K562 (cell line): ENCODE data around the gene OR2T10. TPM values are rescaled to one million over a fixed set of nuclear protein-coding genes. Genes with fewer than 3 reads are reported as not detected.

Experiments used
- ATAC-seq: fragments of 200-7000 bp; cut with Tn5 transposase; 3 replicates; pipeline ENCODE4 v1.9.1; 2020; ENCODE audit warnings: moderate library complexity
- BruUV-seq: library from RNA; stranded (reverse); fragments of 400-500 nt; replicated peaks from 2 replicates; lab custom pipeline; 2021; lab: Mats Ljungman, UMichigan
- CTCF ChIA-PET: fragments of 300-600 bp; formaldehyde crosslinking; extraction: SDS; loops from one replicate; lab custom pipeline; 2021; ENCODE audit warnings: low intra/inter-chr PET ratio; lab: Yijun Ruan, JAX
- POLR2A ChIA-PET: fragments of 300-600, 350-650 bp; sonication (Branson Sonifier 250); formaldehyde crosslinking; extraction: SDS; loops from one replicate; lab custom pipeline; 2021; ENCODE audit warnings: antibody characterized with exemption, inconsistent platforms; lab: Yijun Ruan, JAX
- DNase-seq, 4 experiments: peaks; one replicate each; pipeline versions ENCODE4 v3.0.0 to v3.0.0-alpha.2; 2011 to 2018; ENCODE audit warnings: low spot score in 3 of 4, mixed read lengths in 3 of 4; ENCODE audit errors: extremely low read depth in 1 of 4
- FAIRE-seq: peaks from 2 replicates; lab custom pipeline; 2011; peaks lifted over from hg19 to GRCh38; lab: Jason Lieb, UNC
- H2AFZ ChIP-seq: 2 replicates; pipeline ENCODE4 v1.6.0; 2011; ENCODE audit warnings: low read depth, low read length, control low read depth, inconsistent platforms
- H3K27ac ChIP-seq: fragments of 200-600 bp; 3 replicates; pipeline ENCODE4 v1.8.0; 2011; ENCODE audit warnings: low read depth, mild to moderate bottlenecking, control low read depth, inconsistent platforms, low read length, moderate library complexity, mixed read lengths; ENCODE audit errors: extremely low read depth
- H3K27me3 ChIP-seq, 2 experiments: fragments of 300-600 bp in 1 of 2; 2 replicates in 1 of 2; 3 replicates in 1 of 2; pipeline versions ENCODE4 v1.6.0 to v1.8.0; 2011; ENCODE audit warnings: inconsistent platforms in 2 of 2, low read length in 2 of 2, mild to moderate bottlenecking in 1 of 2, mixed read lengths in 1 of 2, moderate library complexity in 1 of 2; ENCODE audit not compliant: control insufficient read depth in 2 of 2, insufficient read depth in 2 of 2
- H3K36me3 ChIP-seq: fragments of 300-600 bp; 3 replicates; pipeline ENCODE4 v1.8.0; 2011; ENCODE audit warnings: mild to moderate bottlenecking, low read length, inconsistent platforms; ENCODE audit not compliant: control insufficient read depth, insufficient read depth
- H3K4me1 ChIP-seq, 2 experiments: fragments of 200-600 bp in 1 of 2; replicated peaks in 1 of 2; 2 replicates in 1 of 2; 3 replicates in 1 of 2; pipeline versions ENCODE4 v1.5.1 to v1.8.0; 2011; ENCODE audit warnings: inconsistent platforms in 2 of 2, low read length in 2 of 2, mild to moderate bottlenecking in 1 of 2, mixed read lengths in 1 of 2, moderate library complexity in 1 of 2; ENCODE audit not compliant: control insufficient read depth in 2 of 2, insufficient read depth in 2 of 2
- H3K4me2 ChIP-seq: 2 replicates; pipeline ENCODE4 v1.6.1; 2011; ENCODE audit warnings: low read length, control low read depth, inconsistent platforms, mixed read lengths; ENCODE audit not compliant: insufficient read depth
- H3K4me3 ChIP-seq: fragments of 200-600 bp; sonication (generic), shearing (Covaris generic); 2 replicates; pipeline ENCODE4 v1.5.1; 2016; ENCODE audit warnings: control low read depth, inconsistent platforms
- H3K79me2 ChIP-seq: fragments of 200-600 bp; 3 replicates; pipeline ENCODE4 v1.8.0; 2011; ENCODE audit warnings: low read length, inconsistent platforms; ENCODE audit not compliant: control insufficient read depth, insufficient read depth
- H3K9ac ChIP-seq, 2 experiments: 2 replicates each; pipeline versions ENCODE4 v1.6.0 to v1.6.1; 2011; ENCODE audit warnings: low read depth in 2 of 2, low read length in 2 of 2, control low read depth in 1 of 2, inconsistent platforms in 1 of 2, mild to moderate bottlenecking in 1 of 2, mixed read lengths in 1 of 2; ENCODE audit not compliant: insufficient read depth in 1 of 2
- H3K9me1 ChIP-seq: one replicate; pipeline ENCODE4 v1.6.0; 2011; ENCODE audit warnings: inconsistent platforms, mild to moderate bottlenecking, low read length, moderate library complexity; ENCODE audit not compliant: control insufficient read depth, insufficient read depth
- H3K9me3 ChIP-seq: replicated peaks from 2 replicates; pipeline ENCODE4 v1.5.1; 2011; ENCODE audit warnings: low read depth, low read length, inconsistent platforms; ENCODE audit not compliant: control insufficient read depth, insufficient read depth
- H4K20me1 ChIP-seq: replicated peaks from 2 replicates; pipeline ENCODE4 v1.6.1; 2011; ENCODE audit warnings: low read length, inconsistent platforms, mixed read lengths; ENCODE audit not compliant: control insufficient read depth, insufficient read depth
- BACH1 ChIP-seq: fragments of 200-800 bp; sonication (Bioruptor generic); IDR thresholded peaks from 2 replicates; pipeline ENCODE4 v1.6.1; 2016; ENCODE audit warnings: missing genetic modification characterization, missing compliant biosample characterization
- ELF1 ChIP-seq: fragments of 200-800 bp; sonication (Bioruptor generic); IDR thresholded peaks from 2 replicates; pipeline ENCODE4 v1.6.1; 2016; ENCODE audit warnings: missing genetic modification characterization, missing compliant biosample characterization
- GABPA ChIP-seq: fragments of 200-800 bp; sonication (Bioruptor generic); conservative IDR thresholded peaks from 2 replicates; pipeline ENCODE4 v1.6.1; 2016; ENCODE audit warnings: low read depth, missing genetic modification characterization, missing compliant biosample characterization
- MAFG ChIP-seq: fragments of 450-650 bp; conservative IDR thresholded peaks from 2 replicates; pipeline ENCODE4 v1.6.1; 2016; ENCODE audit warnings: missing genetic modification characterization, missing compliant biosample characterization
- NFE2 ChIP-seq: IDR thresholded peaks from 2 replicates; pipeline ENCODE4 v1.6.1; 2014; ENCODE audit warnings: antibody characterized with exemption, low read depth
- NR2C1 ChIP-seq, 2 experiments: fragments of 450-650 bp; IDR thresholded peaks; 2 replicates each; pipeline ENCODE4 v1.6.1; 2017; ENCODE audit warnings: mild to moderate bottlenecking in 2 of 2, antibody characterized with exemption in 1 of 2, inconsistent platforms in 1 of 2, missing compliant biosample characterization in 1 of 2, missing genetic modification characterization in 1 of 2
- NR2C2 ChIP-seq, 2 experiments: fragments of 200-800 bp in 1 of 2; sonication (Bioruptor generic) in 1 of 2; sonication (generic) in 1 of 2; formaldehyde crosslinking in 1 of 2; IDR thresholded peaks; 2 replicates each; pipeline versions ENCODE4 v1.6.1 to v1.8.0; 2016 to 2022; ENCODE audit warnings: mild to moderate bottlenecking in 1 of 2, missing compliant biosample characterization in 1 of 2, missing genetic modification characterization in 1 of 2, missing genetic modification reagents in 1 of 2
- TSC22D4 ChIP-seq: fragments of 450-650 bp; IDR thresholded peaks from 2 replicates; pipeline ENCODE4 v1.6.1; 2016; ENCODE audit warnings: missing genetic modification characterization, missing biosample characterization, control low read depth
- ZFP36 ChIP-seq: fragments of 150-350 bp; IDR thresholded peaks from 2 replicates; pipeline ENCODE4 v1.6.1; 2018; ENCODE audit warnings: low read length, low read depth; ENCODE audit not compliant: partially characterized antibody
- ZNF766 ChIP-seq: fragments of 200-800 bp; sonication (Bioruptor generic); conservative IDR thresholded peaks from 2 replicates; pipeline ENCODE4 v1.6.1; 2016; ENCODE audit warnings: missing genetic modification characterization, missing compliant biosample characterization
- WGBS: fragments of 100-300 bp; shearing (Covaris generic); methylation state at CpG from one replicate; pipeline ENCODE4 v1.1.6; 2016; ENCODE audit warnings: low coverage, mixed read lengths; ENCODE audit not compliant: insufficient coverage; ENCODE audit errors: missing lambda C conversion rate; 5-methylcytosine and 5-hydroxymethylcytosine counted together
- in situ Hi-C: fragments of 300-500 bp; cut with MboI; formaldehyde crosslinking; loops from 4 replicates; pipeline ENCODE4 v1.15.0; 2018; ENCODE audit warnings: inconsistent platforms, mixed read lengths
- intact Hi-C: fragments of 100-400 bp; cut with micrococcal nuclease; formaldehyde crosslinking; loops from 2 replicates; pipeline ENCODE4 v1.14.2; 2022
- polyA plus RNA-seq, 8 experiments: library from polyadenylated mRNA; depleted of rRNA in 4 of 8; stranded (reverse) in 5 of 8; unstranded in 3 of 8; fragments of >200 nt; fragmentation: Nextera tagmentation in 2 of 8; fragmentation: Illumina TruSeq in 1 of 8; extraction: Ambion mirVana in 2 of 8; extraction: Trizol in 1 of 8; gene quantifications; 2 replicates each; pipeline versions ENCODE4 v1.2.1 to v1.2.3, GENCODE V29; 2011 to 2014; ENCODE audit warnings: inconsistent platforms in 1 of 8, missing spikeins in 1 of 8
- total RNA-seq, 7 experiments: library from RNA; depleted of rRNA in 6 of 7; stranded (reverse); fragments of >200 nt in 6 of 7; fragmentation: Illumina TruSeq in 2 of 7; extraction: Trizol in 2 of 7; gene quantifications; 2 replicates each; pipeline versions ENCODE4 v1.2.1 to v1.2.3, GENCODE V29; 2011 to 2021; ENCODE audit warnings: low replicate concordance in 1 of 7
- TF ChIP-seq, protein P1 (sequence below), 2 experiments: fragments of 450-650 bp; IDR thresholded peaks; 2 replicates each; pipeline ENCODE4 v1.6.1; 2018; ENCODE audit warnings: mild to moderate bottlenecking in 2 of 2, low read depth in 1 of 2; ENCODE audit not compliant: partially characterized antibody in 2 of 2

OR2T10 gene
- total and polyA plus RNA-seq, 9 of the 15 experiments (the other 6 are each of a cell fraction or from before 2014, with no cell fraction given) = not detected

DNA sequence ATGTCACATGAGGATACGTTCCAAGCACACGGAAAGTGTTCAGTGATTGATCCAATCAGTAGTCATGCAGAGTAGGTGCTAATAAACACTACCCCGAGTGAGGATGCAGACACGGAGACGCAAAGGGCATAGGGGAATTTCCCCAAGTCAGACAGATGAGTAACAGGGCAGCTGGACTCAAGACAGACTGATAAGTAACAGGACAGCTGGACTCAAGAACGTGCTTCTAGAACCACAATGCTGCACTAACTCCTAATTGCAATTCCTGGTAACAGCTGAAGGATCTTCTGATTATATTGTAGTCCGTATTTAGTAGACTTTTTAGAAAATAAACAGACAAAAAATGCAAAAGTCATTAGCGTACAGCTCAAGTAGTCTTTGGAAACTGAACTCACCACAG is 1.9 kb upstream of the OR2T10 start:
- CTCF ChIA-PET = no interaction called here
- intact Hi-C loops = no loop called here
- Histone ChIP-seq H3K9ac (no peak overlapping the region), H3K27ac (no peak overlapping the region), H3K4me1 (no peaks in the 10 kb centered on the region; a peak in 1 of 5 replicates), H3K36me3 (no peaks in the 10 kb centered on the region)
- DNase-seq = peak in 1 of 4 experiments; percentile 1
- TF ChIP-seq TSC22D4 (tag) = no peak
- TF ChIP-seq, all 486 proteins: peak for 0
- Histone ChIP-seq H3K4me2 (no peak overlapping the region), H3K9me3 (no peaks in the 10 kb centered on the region), H4K20me1 (no peaks in the 10 kb centered on the region), H3K9me1 (no peaks in the 10 kb centered on the region), H3K4me3 (no peak overlapping the region), H2AFZ (0 out of 2 replicates have a peak overlapping the region, but pooled peaks have one; percentile 45), H3K27me3 (no peaks in the 10 kb centered on the region), H3K79me2 (no peaks in the 10 kb centered on the region)
- no peak for ATAC-seq
- 7% methylated on average over 2 of the region's 8 CpGs for WGBS
- FAIRE-seq = no peak
- in situ Hi-C loops = no loop called here
- POLR2A ChIA-PET = no interaction called here
- no TSS peak for BruUV-seq

DNA sequence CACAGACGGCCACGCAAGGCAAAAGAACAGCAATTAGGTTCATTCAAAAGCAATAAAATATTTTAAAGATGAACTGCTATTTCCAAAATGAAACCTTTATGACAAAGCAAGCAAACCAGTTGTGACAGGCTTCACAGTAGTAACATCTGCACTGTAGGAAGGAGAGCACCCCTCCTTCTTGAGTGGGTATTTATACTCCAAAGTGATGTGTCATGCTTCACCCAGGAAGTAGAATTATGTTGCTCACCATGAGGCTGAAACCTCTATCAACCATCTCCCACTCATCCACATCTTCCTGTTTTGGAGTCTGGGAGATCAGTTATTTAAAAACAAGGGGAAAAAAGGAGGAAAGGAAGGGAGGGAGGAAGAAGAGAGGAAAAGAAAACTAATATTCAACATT is 885 bp downstream of the OR2T10 start:
- peak overlapping the region; percentile 61; the same call in 1 of the 3 replicates for H3K27ac ChIP-seq
- peak; percentile 69 for ATAC-seq
- peak overlapping the region; percentile 34 for H2AFZ ChIP-seq
- BruUV-seq = no TSS peak
- H3K79me2 ChIP-seq = no peaks in the 10 kb centered on the region
- ChIA-PET POLR2A (no interaction called here), CTCF (no interaction called here)
- H3K9me3 ChIP-seq = no peaks in the 10 kb centered on the region
- no peaks in the 10 kb centered on the region for H3K36me3 ChIP-seq
- FAIRE-seq = no peak
- DNase-seq = peak in 3 of 4 experiments; percentile 2 to 14 (median 6)
- H3K4me1 ChIP-seq = no peaks in the 10 kb centered on the region; a peak in 1 of 5 replicates
- H3K27me3 ChIP-seq = no peaks in the 10 kb centered on the region
- in situ Hi-C loops (no loop called here), intact Hi-C loops (no loop called here)
- WGBS = 0% methylated on average over 2 of the region's 2 CpGs
- no peaks in the 10 kb centered on the region for H4K20me1 ChIP-seq
- H3K4me2 ChIP-seq = no peak overlapping the region; the same call in 1 of the 2 replicates
- no peak overlapping the region for H3K9ac ChIP-seq
- H3K9me1 ChIP-seq = no peaks in the 10 kb centered on the region
- no peak overlapping the region for H3K4me3 ChIP-seq
- TF ChIP-seq, protein P1, sequence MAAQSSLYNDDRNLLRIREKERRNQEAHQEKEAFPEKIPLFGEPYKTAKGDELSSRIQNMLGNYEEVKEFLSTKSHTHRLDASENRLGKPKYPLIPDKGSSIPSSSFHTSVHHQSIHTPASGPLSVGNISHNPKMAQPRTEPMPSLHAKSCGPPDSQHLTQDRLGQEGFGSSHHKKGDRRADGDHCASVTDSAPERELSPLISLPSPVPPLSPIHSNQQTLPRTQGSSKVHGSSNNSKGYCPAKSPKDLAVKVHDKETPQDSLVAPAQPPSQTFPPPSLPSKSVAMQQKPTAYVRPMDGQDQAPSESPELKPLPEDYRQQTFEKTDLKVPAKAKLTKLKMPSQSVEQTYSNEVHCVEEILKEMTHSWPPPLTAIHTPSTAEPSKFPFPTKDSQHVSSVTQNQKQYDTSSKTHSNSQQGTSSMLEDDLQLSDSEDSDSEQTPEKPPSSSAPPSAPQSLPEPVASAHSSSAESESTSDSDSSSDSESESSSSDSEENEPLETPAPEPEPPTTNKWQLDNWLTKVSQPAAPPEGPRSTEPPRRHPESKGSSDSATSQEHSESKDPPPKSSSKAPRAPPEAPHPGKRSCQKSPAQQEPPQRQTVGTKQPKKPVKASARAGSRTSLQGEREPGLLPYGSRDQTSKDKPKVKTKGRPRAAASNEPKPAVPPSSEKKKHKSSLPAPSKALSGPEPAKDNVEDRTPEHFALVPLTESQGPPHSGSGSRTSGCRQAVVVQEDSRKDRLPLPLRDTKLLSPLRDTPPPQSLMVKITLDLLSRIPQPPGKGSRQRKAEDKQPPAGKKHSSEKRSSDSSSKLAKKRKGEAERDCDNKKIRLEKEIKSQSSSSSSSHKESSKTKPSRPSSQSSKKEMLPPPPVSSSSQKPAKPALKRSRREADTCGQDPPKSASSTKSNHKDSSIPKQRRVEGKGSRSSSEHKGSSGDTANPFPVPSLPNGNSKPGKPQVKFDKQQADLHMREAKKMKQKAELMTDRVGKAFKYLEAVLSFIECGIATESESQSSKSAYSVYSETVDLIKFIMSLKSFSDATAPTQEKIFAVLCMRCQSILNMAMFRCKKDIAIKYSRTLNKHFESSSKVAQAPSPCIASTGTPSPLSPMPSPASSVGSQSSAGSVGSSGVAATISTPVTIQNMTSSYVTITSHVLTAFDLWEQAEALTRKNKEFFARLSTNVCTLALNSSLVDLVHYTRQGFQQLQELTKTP (IDR thresholded peaks at IDR 0.05; ENCODE audit: low read depth in 1 of 2, partially characterized antibody in 2 of 2) = no peak
- TF ChIP-seq MAFG (peak; percentile 72), NR2C2 (CRISPR knock-in tag; IDR thresholded peaks at IDR 0.05) (no peak), NR2C2 (tag; IDR thresholded peaks at IDR 0.05) (peak; percentile 58), NR2C1 (IDR thresholded peaks at IDR 0.05) (no peak), NR2C1 (tag; IDR thresholded peaks at IDR 0.05) (peak; percentile 40; the same call in 1 of the 2 replicates), ELF1 (tag) (0 out of 2 replicates have a peak, but pooled peaks have one; percentile 29), BACH1 (tag) (0 out of 2 replicates have a peak, but pooled peaks have one; percentile 36), GABPA (tag) (peak; percentile 57), ZNF766 (peak; percentile 45; the same call in 1 of the 2 replicates), NFE2 (peak; percentile 54), ZFP36 (no peak)
